SK-N-SH treated with all-trans-retinoic acid at 6 μM for 48 hours (cell line): ENCODE results near the gene LAIR1.

Experiments used
- ATAC-seq: fragments of 200-7000 bp; cut with Tn5 transposase; 3 replicates; pipeline ENCODE4 v1.9.1; 2020; ENCODE audit warnings: mild to moderate bottlenecking, moderate library complexity
- BACH2 ChIP-seq: fragments of 250-450 bp; sonication (Bioruptor Pico); IDR thresholded peaks from 2 replicates; pipeline ENCODE4 v1.9.0; 2021; ENCODE audit warnings: mild to moderate bottlenecking, borderline replicate concordance
- CSDC2 ChIP-seq: fragments of 250-450 bp; sonication (Bioruptor Pico); IDR thresholded peaks from 2 replicates; pipeline ENCODE4 v1.5.0; 2020; ENCODE audit warnings: mild to moderate bottlenecking, moderate library complexity
- ESRRG ChIP-seq: fragments of 250-450 bp; sonication (Bioruptor Pico); IDR thresholded peaks from 2 replicates; pipeline ENCODE4 v1.6.1; 2021; ENCODE audit warnings: mild to moderate bottlenecking
- GLIS3 ChIP-seq: fragments of 250-450 bp; sonication (Bioruptor Pico); IDR thresholded peaks from 2 replicates; pipeline ENCODE4 v1.5.0; 2020; ENCODE audit warnings: mild to moderate bottlenecking, moderate library complexity
- ISL1 ChIP-seq: fragments of 250-450 bp; sonication (Bioruptor Pico); IDR thresholded peaks from 2 replicates; pipeline ENCODE4 v2.1.2; 2022; ENCODE audit warnings: mild to moderate bottlenecking, moderate library complexity
- OSR1 ChIP-seq: fragments of 250-450 bp; sonication (Bioruptor Pico); IDR thresholded peaks from 2 replicates; pipeline ENCODE4 v1.8.0; 2022; ENCODE audit warnings: moderate library complexity, mild to moderate bottlenecking, inconsistent platforms
- PPARA ChIP-seq: fragments of 250-450 bp; sonication (Bioruptor Pico); IDR thresholded peaks from 2 replicates; pipeline ENCODE4 v1.5.0; 2020; ENCODE audit warnings: mild to moderate bottlenecking, borderline replicate concordance
- RARB ChIP-seq: fragments of 250-450 bp; sonication (Bioruptor Pico); IDR thresholded peaks from 2 replicates; pipeline ENCODE4 v1.8.0; 2021; ENCODE audit warnings: mild to moderate bottlenecking, moderate library complexity
- SNAI2 ChIP-seq: fragments of 250-450 bp; sonication (Bioruptor Pico); IDR thresholded peaks from 2 replicates; pipeline ENCODE4 v1.5.0; 2020; ENCODE audit warnings: mild to moderate bottlenecking, moderate library complexity
- ZC3H10 ChIP-seq: fragments of 250-450 bp; sonication (Bioruptor Pico); IDR thresholded peaks from 2 replicates; pipeline ENCODE4 v1.5.1; 2021; ENCODE audit warnings: mild to moderate bottlenecking, moderate library complexity
- ZNF565 ChIP-seq: fragments of 450-650 bp; formaldehyde crosslinking; conservative IDR thresholded peaks from 2 replicates; pipeline ENCODE4 v1.5.0; 2020; ENCODE audit warnings: low read depth, mild to moderate bottlenecking, moderate library complexity
- ZNF70 ChIP-seq: fragments of 450-650 bp; formaldehyde crosslinking; IDR thresholded peaks from 2 replicates; pipeline ENCODE4 v1.5.0; 2020; ENCODE audit warnings: mild to moderate bottlenecking, moderate library complexity
- ZNF8 ChIP-seq: fragments of 450-650 bp; formaldehyde crosslinking; IDR thresholded peaks from 2 replicates; pipeline ENCODE4 v1.5.0; 2020; ENCODE audit warnings: mild to moderate bottlenecking, moderate library complexity
- TF ChIP-seq, protein P1 (sequence below): fragments of 250-450 bp; sonication (Bioruptor Pico); IDR thresholded peaks from 2 replicates; pipeline ENCODE4 v1.5.1; 2020; ENCODE audit warnings: low read depth, mild to moderate bottlenecking, moderate library complexity
- TF ChIP-seq, protein P2 (sequence below): fragments of 250-450 bp; sonication (Bioruptor Pico); IDR thresholded peaks from 2 replicates; pipeline ENCODE4 v1.5.1; 2021; ENCODE audit warnings: mild to moderate bottlenecking, moderate library complexity
- TF ChIP-seq, protein P3 (sequence below): fragments of 250-450 bp; sonication (Bioruptor Pico); IDR thresholded peaks from 2 replicates; pipeline ENCODE4 v1.5.0; 2020; ENCODE audit warnings: mild to moderate bottlenecking, moderate library complexity
- TF ChIP-seq, protein P4 (sequence below): fragments of 250-450 bp; sonication (Bioruptor Pico); IDR thresholded peaks from 2 replicates; pipeline ENCODE4 v1.8.0; 2021; ENCODE audit warnings: low read depth, mild to moderate bottlenecking, moderate library complexity, borderline replicate concordance
- TF ChIP-seq, protein P5 (sequence below): fragments of 250-450 bp; sonication (Bioruptor Pico); IDR thresholded peaks from 2 replicates; pipeline ENCODE4 v1.8.0; 2020; ENCODE audit warnings: mild to moderate bottlenecking, moderate library complexity, borderline replicate concordance

The LAIR1 gene

DNA sequence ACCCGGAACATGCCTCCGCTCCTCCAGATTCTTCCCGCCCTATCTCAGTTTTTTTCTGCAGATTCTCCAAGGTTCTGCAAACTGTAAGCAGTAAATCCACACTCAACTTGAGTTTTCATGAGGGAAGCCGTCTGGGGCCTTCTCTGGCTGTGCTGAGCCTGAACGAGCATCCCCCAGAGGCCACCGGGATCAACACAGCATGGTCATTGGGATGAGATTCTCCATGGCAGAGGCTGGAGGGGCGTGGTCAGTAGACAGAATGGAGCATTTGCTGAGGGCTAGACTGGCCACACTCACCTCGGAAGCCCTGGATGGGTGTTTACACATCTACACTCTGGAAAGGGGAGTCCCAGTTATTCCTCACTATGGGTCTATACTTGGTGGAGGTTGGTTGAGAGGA, 23.4 kb downstream of the LAIR1 start:
- no peak for ATAC-seq
- TF ChIP-seq ZNF70 (CRISPR knock-in tag) (no peak), RARB (CRISPR knock-in tag) (no peak), ZNF8 (no peak), CSDC2 (CRISPR knock-in tag) (no peak), GLIS3 (CRISPR knock-in tag) (no peak), BACH2 (CRISPR knock-in tag) (no peak), ESRRG (CRISPR knock-in tag) (no peak), ZC3H10 (CRISPR knock-in tag) (no peak), PPARA (no peak), OSR1 (no peak), ISL1 (CRISPR knock-in tag) (no peak)
- TF ChIP-seq, protein P1, sequence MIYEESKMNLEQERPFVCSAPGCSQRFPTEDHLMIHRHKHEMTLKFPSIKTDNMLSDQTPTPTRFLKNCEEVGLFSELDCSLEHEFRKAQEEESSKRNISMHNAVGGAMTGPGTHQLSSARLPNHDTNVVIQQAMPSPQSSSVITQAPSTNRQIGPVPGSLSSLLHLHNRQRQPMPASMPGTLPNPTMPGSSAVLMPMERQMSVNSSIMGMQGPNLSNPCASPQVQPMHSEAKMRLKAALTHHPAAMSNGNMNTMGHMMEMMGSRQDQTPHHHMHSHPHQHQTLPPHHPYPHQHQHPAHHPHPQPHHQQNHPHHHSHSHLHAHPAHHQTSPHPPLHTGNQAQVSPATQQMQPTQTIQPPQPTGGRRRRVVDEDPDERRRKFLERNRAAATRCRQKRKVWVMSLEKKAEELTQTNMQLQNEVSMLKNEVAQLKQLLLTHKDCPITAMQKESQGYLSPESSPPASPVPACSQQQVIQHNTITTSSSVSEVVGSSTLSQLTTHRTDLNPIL (CRISPR knock-in tag), result no peak
- TF ChIP-seq, protein P2, sequence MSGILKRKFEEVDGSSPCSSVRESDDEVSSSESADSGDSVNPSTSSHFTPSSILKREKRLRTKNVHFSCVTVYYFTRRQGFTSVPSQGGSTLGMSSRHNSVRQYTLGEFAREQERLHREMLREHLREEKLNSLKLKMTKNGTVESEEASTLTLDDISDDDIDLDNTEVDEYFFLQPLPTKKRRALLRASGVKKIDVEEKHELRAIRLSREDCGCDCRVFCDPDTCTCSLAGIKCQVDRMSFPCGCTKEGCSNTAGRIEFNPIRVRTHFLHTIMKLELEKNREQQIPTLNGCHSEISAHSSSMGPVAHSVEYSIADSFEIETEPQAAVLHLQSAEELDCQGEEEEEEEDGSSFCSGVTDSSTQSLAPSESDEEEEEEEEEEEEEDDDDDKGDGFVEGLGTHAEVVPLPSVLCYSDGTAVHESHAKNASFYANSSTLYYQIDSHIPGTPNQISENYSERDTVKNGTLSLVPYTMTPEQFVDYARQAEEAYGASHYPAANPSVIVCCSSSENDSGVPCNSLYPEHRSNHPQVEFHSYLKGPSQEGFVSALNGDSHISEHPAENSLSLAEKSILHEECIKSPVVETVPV (CRISPR knock-in tag), result no peak
- TF ChIP-seq, protein P3, sequence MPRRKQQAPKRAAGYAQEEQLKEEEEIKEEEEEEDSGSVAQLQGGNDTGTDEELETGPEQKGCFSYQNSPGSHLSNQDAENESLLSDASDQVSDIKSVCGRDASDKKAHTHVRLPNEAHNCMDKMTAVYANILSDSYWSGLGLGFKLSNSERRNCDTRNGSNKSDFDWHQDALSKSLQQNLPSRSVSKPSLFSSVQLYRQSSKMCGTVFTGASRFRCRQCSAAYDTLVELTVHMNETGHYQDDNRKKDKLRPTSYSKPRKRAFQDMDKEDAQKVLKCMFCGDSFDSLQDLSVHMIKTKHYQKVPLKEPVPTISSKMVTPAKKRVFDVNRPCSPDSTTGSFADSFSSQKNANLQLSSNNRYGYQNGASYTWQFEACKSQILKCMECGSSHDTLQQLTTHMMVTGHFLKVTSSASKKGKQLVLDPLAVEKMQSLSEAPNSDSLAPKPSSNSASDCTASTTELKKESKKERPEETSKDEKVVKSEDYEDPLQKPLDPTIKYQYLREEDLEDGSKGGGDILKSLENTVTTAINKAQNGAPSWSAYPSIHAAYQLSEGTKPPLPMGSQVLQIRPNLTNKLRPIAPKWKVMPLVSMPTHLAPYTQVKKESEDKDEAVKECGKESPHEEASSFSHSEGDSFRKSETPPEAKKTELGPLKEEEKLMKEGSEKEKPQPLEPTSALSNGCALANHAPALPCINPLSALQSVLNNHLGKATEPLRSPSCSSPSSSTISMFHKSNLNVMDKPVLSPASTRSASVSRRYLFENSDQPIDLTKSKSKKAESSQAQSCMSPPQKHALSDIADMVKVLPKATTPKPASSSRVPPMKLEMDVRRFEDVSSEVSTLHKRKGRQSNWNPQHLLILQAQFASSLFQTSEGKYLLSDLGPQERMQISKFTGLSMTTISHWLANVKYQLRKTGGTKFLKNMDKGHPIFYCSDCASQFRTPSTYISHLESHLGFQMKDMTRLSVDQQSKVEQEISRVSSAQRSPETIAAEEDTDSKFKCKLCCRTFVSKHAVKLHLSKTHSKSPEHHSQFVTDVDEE, result no peak
- TF ChIP-seq, protein P4, sequence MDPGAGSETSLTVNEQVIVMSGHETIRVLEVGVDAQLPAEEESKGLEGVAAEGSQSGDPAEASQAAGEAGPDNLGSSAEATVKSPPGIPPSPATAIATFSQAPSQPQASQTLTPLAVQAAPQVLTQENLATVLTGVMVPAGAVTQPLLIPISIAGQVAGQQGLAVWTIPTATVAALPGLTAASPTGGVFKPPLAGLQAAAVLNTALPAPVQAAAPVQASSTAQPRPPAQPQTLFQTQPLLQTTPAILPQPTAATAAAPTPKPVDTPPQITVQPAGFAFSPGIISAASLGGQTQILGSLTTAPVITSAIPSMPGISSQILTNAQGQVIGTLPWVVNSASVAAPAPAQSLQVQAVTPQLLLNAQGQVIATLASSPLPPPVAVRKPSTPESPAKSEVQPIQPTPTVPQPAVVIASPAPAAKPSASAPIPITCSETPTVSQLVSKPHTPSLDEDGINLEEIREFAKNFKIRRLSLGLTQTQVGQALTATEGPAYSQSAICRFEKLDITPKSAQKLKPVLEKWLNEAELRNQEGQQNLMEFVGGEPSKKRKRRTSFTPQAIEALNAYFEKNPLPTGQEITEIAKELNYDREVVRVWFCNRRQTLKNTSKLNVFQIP (CRISPR knock-in tag), result no peak
- TF ChIP-seq, protein P5, sequence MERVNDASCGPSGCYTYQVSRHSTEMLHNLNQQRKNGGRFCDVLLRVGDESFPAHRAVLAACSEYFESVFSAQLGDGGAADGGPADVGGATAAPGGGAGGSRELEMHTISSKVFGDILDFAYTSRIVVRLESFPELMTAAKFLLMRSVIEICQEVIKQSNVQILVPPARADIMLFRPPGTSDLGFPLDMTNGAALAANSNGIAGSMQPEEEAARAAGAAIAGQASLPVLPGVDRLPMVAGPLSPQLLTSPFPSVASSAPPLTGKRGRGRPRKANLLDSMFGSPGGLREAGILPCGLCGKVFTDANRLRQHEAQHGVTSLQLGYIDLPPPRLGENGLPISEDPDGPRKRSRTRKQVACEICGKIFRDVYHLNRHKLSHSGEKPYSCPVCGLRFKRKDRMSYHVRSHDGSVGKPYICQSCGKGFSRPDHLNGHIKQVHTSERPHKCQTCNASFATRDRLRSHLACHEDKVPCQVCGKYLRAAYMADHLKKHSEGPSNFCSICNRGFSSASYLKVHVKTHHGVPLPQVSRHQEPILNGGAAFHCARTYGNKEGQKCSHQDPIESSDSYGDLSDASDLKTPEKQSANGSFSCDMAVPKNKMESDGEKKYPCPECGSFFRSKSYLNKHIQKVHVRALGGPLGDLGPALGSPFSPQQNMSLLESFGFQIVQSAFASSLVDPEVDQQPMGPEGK (CRISPR knock-in tag), result no peak

DNA sequence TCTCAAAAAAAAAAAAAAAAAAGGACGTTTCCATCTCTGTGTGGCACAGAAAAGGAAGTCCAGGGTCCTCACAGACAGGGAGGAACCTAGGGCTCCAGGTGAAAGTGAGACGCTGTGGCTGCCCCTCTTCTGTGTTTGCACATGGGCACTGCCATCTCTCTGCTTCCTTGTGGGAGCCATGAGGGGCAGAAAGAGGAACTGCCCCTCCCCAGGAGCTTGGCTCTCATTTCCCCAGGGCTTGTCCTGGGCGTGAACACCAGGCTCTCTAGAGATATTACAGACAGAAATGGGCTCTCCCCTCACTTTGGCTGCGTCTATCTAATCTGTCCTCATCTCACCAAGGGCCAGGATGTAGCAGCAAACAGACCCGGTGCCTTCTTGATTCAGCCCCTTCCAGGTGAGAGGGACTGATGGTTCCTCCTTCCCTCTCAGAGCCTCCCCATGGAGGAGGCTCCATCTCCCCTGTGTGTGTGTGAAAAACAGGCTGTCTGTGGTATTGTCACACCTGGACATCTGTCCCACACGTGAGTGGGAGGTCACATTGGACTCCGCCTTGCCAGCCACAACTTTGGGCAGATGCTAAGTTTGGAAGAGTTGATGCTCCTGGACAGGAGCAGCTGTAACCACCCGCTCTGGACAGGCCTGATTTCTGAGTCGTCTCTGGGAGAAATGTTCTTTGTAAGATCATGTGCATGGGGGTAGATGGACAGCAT, 24.9 kb downstream of the LAIR1 start:
- TF ChIP-seq, protein P1 (CRISPR knock-in tag), result no peak
- TF ChIP-seq SNAI2 (CRISPR knock-in tag), result no peak
- TF ChIP-seq CSDC2 (CRISPR knock-in tag), result no peak
- no peak for TF ChIP-seq GLIS3 (CRISPR knock-in tag)
- TF ChIP-seq OSR1, result no peak
- no peak for TF ChIP-seq ZNF565 (CRISPR knock-in tag)
- TF ChIP-seq, protein P2 (CRISPR knock-in tag), result no peak
- TF ChIP-seq, protein P3, result no peak
- no peak for TF ChIP-seq ZNF8
- ATAC-seq, result no peak
